Measurements from ENCODE around the gene STXBP5L.
"Not testable (repeated sequence)": the region's sequence is repeated elsewhere in the genome, so short reads cannot be mapped to it uniquely, and the experiment has no call there.

STXBP5L gene

DNA sequence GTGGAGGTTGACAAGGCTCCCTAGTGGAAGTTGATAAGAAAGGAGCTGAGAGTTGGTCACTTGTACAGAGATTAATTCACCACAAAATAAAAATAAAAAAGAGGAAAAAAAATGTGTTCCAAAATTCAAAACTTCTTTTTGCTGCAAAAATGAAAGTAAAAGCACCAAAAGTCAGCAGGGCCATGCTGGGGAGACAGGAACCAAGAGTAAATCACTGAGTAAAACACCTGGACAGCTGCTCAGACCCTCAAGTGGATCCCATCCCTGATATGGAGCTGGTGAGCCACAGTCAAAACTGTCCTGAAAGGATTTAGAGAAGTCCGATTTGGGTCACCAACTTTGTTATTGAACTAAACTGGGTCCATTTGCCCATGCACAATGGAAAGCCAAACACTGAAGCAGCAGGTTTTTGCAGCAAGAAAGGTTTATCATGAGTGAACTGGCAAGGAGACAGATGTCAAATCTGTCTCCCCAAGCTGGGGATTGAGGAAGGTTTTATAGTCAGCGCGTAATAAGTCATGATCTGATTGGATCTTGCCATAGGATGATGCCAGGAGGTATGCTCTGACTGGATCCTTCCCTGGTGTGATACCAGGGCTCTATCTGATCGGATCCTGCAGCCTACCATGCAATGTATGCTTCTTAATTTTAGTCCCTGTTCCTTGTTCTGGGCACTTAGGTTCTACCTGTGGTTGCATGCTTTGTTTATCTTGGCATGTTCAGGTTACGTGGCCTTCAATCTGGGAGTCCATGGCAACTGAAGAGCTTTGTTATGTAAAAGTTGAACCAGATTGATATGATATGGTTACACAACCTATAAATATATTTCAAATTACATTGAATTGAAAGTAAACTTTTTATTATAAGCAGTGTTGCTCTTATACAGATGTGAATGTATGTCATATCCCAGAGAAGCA lies 324.6 kb downstream of the STXBP5L start:
- Mint-ChIP-seq H3K4me3 (no peak overlapping the region), H3K9me3 (no peaks in the 10 kb centered on the region), H3K36me3 (ENCODE audit: low read depth) (no peaks in the 10 kb centered on the region), H3K4me1 (ENCODE audit: low read depth) (no peaks in the 10 kb centered on the region), H3K27me3 (no peaks in the 10 kb centered on the region), H3K27ac (no peak overlapping the region)

- H3K4me3 Mint-ChIP-seq, result no peak overlapping the region
- no peaks in the 10 kb centered on the region for H3K27me3 Mint-ChIP-seq
- H3K36me3 Mint-ChIP-seq (ENCODE audit: low read depth), result no peaks in the 10 kb centered on the region
- H3K9me3 Mint-ChIP-seq, result no peaks in the 10 kb centered on the region
- H3K4me1 Mint-ChIP-seq (ENCODE audit: low read depth), result no peaks in the 10 kb centered on the region
- H3K27ac Mint-ChIP-seq, result no peak overlapping the region
These were observed 335.2 kb downstream of the STXBP5L start for GRCh38 chr3:121243208-121243607.

- Mint-ChIP-seq H3K4me3 (no peak overlapping the region), H3K9me3 (no peaks in the 10 kb centered on the region), H3K27me3 (no peaks in the 10 kb centered on the region), H3K36me3 (ENCODE audit: low read depth) (no peaks in the 10 kb centered on the region), H3K27ac (no peak overlapping the region), H3K4me1 (ENCODE audit: low read depth) (no peaks in the 10 kb centered on the region)
These were observed 344.7 kb downstream of the STXBP5L start for GRCh38 chr3:121252676-121253075.

DNA sequence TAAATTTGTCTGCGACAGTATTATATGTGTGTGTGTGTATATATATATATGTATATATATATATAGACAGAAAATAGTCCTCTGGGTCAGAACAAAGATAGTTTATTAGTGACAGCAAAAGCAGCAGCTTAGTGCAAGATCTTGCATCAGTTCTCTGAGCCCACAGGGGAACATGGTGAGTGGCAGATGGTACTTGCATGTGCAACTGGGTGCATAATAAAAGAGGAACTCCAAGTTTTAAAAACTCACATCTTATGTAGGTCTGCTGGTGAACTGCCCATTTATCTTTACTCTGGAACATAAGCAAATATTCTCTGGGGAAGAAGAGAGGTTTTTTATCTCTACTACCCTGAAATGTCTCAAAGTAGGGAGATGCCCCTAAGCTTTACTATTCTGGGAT lies 361.4 kb downstream of the STXBP5L start:
- Mint-ChIP-seq H3K36me3 (ENCODE audit: low read depth) (no peaks in the 10 kb centered on the region), H3K4me3 (no peak overlapping the region), H3K4me1 (ENCODE audit: low read depth) (no peaks in the 10 kb centered on the region), H3K9me3 (peaks cover 17% of the 10 kb centered on the region), H3K27ac (no peak overlapping the region), H3K27me3 (no peaks in the 10 kb centered on the region)

GRCh38 chr3:121274411-121274810 lies 366.4 kb downstream of the STXBP5L start:
- H3K4me1 Mint-ChIP-seq (ENCODE audit: low read depth), result no peaks in the 10 kb centered on the region
- no peak overlapping the region for H3K27ac Mint-ChIP-seq

GRCh38 chr3:121295452-121295851 lies 387.4 kb downstream of the STXBP5L start:
- H3K27me3 Mint-ChIP-seq, result no peaks in the 10 kb centered on the region
- H3K9me3 Mint-ChIP-seq, result no peaks in the 10 kb centered on the region
- H3K36me3 Mint-ChIP-seq (ENCODE audit: low read depth), result no peaks in the 10 kb centered on the region
- no peak overlapping the region for H3K27ac Mint-ChIP-seq
- H3K4me3 Mint-ChIP-seq, result no peak overlapping the region
- H3K4me1 Mint-ChIP-seq (ENCODE audit: low read depth), result no peaks in the 10 kb centered on the region

More at GRCh38 chr3:121274411-121274810, 366.4 kb downstream of the STXBP5L start:
- Mint-ChIP-seq H3K27me3 (no peaks in the 10 kb centered on the region), H3K9me3 (peaks cover 20% of the 10 kb centered on the region), H3K36me3 (ENCODE audit: low read depth) (no peaks in the 10 kb centered on the region), H3K4me3 (no peak overlapping the region)

DNA sequence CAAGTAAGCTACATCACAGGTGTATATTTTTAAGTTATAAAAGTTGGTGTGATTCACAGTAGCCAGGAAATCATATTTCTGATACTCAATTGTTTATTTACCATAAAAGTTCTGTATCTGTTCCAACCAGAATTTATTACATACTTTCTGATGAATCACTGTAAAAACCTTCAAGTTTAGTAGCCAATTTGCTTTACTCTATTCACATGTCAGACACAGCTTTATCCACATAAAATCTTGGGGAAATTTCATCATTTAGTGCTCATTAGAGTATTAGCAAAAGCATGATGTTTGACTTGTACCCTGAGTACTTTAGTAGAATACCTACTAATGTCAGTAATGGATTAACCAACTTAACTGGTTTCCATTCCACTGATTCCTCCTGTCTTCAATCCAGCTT lies 388.0 kb downstream of the STXBP5L start:
- no peaks in the 10 kb centered on the region for H3K4me1 Mint-ChIP-seq (ENCODE audit: low read depth)
- no peak overlapping the region for H3K4me3 Mint-ChIP-seq
- H3K36me3 Mint-ChIP-seq (ENCODE audit: low read depth), result no peaks in the 10 kb centered on the region
- no peaks in the 10 kb centered on the region for H3K27me3 Mint-ChIP-seq
- no peak overlapping the region for H3K27ac Mint-ChIP-seq
- H3K9me3 Mint-ChIP-seq, result no peaks in the 10 kb centered on the region

- Mint-ChIP-seq H3K4me1 (ENCODE audit: low read depth) (no peaks in the 10 kb centered on the region), H3K9me3 (no peaks in the 10 kb centered on the region), H3K4me3 (no peak overlapping the region), H3K27ac (no peak overlapping the region), H3K27me3 (no peaks in the 10 kb centered on the region), H3K36me3 (ENCODE audit: low read depth) (no peaks in the 10 kb centered on the region)
These were observed 416.3 kb downstream of the STXBP5L start for GRCh38 chr3:121324320-121324719.

- no peaks in the 10 kb centered on the region for H3K4me1 Mint-ChIP-seq (ENCODE audit: low read depth)
- no peak overlapping the region for H3K4me3 Mint-ChIP-seq
- no peaks in the 10 kb centered on the region for H3K9me3 Mint-ChIP-seq
- H3K27me3 Mint-ChIP-seq, result peaks cover 6% of the 10 kb centered on the region
- no peak overlapping the region for H3K27ac Mint-ChIP-seq
- no peaks in the 10 kb centered on the region for H3K36me3 Mint-ChIP-seq (ENCODE audit: low read depth)
These were observed 422.1 kb downstream of the STXBP5L start for GRCh38 chr3:121330118-121330517.

GRCh38 chr3:121330634-121331033 lies 422.6 kb downstream of the STXBP5L start:
- Mint-ChIP-seq H3K27ac (no peak overlapping the region), H3K4me3 (no peak overlapping the region), H3K9me3 (no peaks in the 10 kb centered on the region), H3K4me1 (ENCODE audit: low read depth) (no peaks in the 10 kb centered on the region), H3K36me3 (ENCODE audit: low read depth) (no peaks in the 10 kb centered on the region), H3K27me3 (peaks cover 6% of the 10 kb centered on the region)

- not testable (repeated sequence) for H3K36me3 Mint-ChIP-seq (ENCODE audit: low read depth); H3K4me1 Mint-ChIP-seq (ENCODE audit: low read depth); H3K27me3 Mint-ChIP-seq; H3K27ac Mint-ChIP-seq; H3K4me3 Mint-ChIP-seq
- peaks cover 16% of the 10 kb centered on the region for H3K9me3 Mint-ChIP-seq
These were observed 448.0 kb downstream of the STXBP5L start for GRCh38 chr3:121355960-121356359.

DNA sequence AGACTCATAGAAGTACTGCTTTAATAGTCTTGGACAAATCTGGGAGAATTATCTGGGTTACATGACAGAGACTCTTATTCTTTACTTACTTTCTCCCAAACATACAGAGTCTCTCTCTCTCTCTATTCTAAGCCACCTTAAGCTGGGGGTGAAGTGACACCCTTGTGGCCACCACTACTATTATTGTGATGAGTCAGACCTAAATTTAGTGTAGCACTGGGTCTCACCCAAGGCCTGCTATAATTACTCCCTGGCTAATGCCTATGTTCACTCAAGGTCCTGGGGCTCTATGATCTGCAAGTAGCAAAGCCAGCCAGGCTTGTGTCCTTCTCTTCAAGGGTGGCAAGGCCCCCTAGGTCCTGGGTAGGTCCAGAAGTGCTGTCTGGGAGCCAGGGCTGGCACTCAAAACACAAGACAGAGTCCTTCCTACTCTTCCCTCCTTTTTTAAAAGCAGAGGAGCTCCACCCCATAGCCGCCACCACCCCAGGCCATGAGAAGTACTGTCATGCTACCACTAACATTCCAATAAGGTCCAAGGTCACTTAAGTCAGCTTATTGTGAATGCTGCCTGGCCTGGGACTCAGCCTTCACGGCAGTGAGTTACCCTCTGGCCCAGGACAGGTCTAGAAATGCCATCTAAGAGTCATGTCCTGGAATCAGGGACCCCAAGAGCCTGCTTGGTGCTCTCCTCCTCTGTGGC lies 454.2 kb downstream of the STXBP5L start:
- Mint-ChIP-seq H3K27me3 (peaks cover 9% of the 10 kb centered on the region), H3K4me3 (no peak overlapping the region), H3K9me3 (peaks cover 6% of the 10 kb centered on the region), H3K27ac (no peak overlapping the region), H3K36me3 (ENCODE audit: low read depth) (no peaks in the 10 kb centered on the region), H3K4me1 (ENCODE audit: low read depth) (no peaks in the 10 kb centered on the region)

- H3K27me3 Mint-ChIP-seq; H3K27ac Mint-ChIP-seq; H3K9me3 Mint-ChIP-seq; H3K36me3 Mint-ChIP-seq (ENCODE audit: low read depth); H3K4me1 Mint-ChIP-seq (ENCODE audit: low read depth); H3K4me3 Mint-ChIP-seq: not testable (repeated sequence)
These were observed 480.3 kb downstream of the STXBP5L start for GRCh38 chr3:121388308-121388707.

DNA sequence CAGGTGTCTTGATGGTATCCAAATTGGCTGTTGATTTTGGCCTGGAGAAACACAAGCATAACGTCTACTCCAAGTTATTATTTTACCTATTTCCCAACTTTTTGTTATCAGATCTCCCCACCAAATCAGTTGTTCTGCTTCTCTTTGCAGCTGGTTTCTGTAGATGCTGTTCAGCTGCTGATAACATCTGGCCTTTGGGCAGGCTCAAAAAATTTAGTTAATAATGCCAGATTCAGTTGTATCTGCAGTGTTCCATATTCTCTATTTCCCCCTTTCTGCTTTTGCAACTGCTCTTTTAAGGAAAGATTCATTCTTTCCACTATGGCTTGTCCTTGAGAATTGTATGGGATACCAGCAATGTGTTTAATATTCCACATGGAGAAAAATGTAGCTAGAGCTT lies 488.0 kb downstream of the STXBP5L start:
- not testable (repeated sequence) for H3K4me1 Mint-ChIP-seq (ENCODE audit: low read depth); H3K27ac Mint-ChIP-seq; H3K9me3 Mint-ChIP-seq; H3K36me3 Mint-ChIP-seq (ENCODE audit: low read depth); H3K4me3 Mint-ChIP-seq
- peaks cover 24% of the 10 kb centered on the region for H3K27me3 Mint-ChIP-seq

DNA sequence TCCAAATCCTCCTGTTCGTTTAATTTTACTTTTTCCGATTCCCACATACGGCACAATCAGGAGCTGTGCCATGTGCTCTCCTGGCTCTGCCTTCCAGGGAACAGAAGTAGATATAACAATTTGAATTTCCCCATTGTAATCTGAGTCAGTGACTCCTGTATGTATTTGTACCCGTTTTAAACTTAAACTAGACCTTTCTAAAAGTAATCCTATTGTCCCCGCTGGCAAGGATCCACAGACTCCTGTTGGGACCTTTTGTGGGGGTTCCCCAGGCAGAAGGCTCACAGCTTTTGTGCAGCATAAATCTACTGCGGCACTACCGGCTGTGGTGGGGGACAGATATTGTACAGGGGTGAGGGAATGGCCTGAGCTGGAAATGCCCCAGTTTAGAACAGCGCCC lies 490.0 kb downstream of the STXBP5L start:
- H3K9me3 Mint-ChIP-seq; H3K27ac Mint-ChIP-seq; H3K4me1 Mint-ChIP-seq (ENCODE audit: low read depth); H3K36me3 Mint-ChIP-seq (ENCODE audit: low read depth); H3K4me3 Mint-ChIP-seq: not testable (repeated sequence)
- peaks cover 24% of the 10 kb centered on the region for H3K27me3 Mint-ChIP-seq
